ENCODE results near the gene PPFIA4. TPM values are rescaled to one million over a fixed set of nuclear protein-coding genes. Genes with fewer than 3 reads are reported as not detected.
A peak's percentile ranks its signal among the peaks of the same experiment; 100 is the strongest.

Gene PPFIA4
- total and polyA plus RNA-seq, 4 donors, result 11.5 to 51.0 (median 29.2) TPM

DNA sequence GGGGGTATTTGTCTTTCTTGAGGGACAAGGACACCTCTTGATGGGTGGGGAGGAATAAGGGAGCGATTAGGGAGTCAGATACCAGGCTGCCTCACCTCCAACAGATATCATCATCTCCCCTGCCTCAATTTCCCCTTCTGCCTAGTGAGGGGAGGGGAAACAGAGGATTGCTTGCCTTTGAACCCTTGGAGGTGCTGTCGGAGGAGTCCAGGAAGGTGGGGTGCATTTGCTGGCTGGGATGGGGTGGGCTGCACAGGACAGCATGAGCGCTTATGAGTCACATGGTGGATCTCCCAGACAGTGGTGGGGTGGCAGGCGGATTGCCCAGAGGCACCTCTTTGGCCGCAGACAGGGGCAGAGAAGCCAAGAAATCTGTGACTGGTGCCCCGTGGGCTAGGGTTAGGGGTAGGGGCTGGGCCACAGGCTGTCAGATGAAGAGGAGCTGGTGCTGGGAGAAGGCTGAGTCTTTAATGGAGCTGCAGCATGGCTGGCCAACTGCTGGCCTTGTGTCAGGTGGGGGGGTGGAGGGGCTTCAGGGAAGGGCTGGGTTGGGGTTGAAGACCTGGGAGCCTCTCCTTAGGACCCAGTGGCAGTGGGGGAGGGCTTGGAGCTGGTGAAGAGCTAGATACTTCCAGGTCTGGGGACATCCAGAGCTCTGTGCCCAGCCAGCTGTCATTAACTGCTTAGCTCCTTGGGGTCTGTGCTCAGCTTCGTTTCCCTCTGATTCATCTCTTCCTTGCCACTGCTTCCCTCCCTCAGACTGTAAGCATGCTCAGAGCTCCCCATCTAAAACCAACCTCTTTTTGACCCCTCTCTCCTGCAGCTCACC is 94.2 kb downstream of the PPFIA4 start:
- no peak overlapping the region for H3K27ac ChIP-seq (ENCODE audit: low read depth, low read length)
- peaks cover 17% of the 10 kb centered on the region for H3K27me3 ChIP-seq (ENCODE audit: control insufficient read depth, insufficient read depth, low read length)
- H3K4me3 ChIP-seq (ENCODE audit: low read depth, low read length), result no peak overlapping the region
- H3K36me3 ChIP-seq (ENCODE audit: control insufficient read depth, insufficient read depth, low read length), result no peaks in the 10 kb centered on the region
- peaks cover 20% of the 10 kb centered on the region for H3K4me1 ChIP-seq (ENCODE audit: control insufficient read depth, insufficient read depth, low read length)
- DNase-seq (ENCODE audit: low read depth in 4 of 6, low spot score in 6 of 6), result no peak
- H3K9me3 ChIP-seq (ENCODE audit: control insufficient read depth, insufficient read depth, low read length), result no peaks in the 10 kb centered on the region
- 76% methylated on average over 6 of the region's 7 CpGs for WGBS (ENCODE audit: insufficient coverage)

DNA sequence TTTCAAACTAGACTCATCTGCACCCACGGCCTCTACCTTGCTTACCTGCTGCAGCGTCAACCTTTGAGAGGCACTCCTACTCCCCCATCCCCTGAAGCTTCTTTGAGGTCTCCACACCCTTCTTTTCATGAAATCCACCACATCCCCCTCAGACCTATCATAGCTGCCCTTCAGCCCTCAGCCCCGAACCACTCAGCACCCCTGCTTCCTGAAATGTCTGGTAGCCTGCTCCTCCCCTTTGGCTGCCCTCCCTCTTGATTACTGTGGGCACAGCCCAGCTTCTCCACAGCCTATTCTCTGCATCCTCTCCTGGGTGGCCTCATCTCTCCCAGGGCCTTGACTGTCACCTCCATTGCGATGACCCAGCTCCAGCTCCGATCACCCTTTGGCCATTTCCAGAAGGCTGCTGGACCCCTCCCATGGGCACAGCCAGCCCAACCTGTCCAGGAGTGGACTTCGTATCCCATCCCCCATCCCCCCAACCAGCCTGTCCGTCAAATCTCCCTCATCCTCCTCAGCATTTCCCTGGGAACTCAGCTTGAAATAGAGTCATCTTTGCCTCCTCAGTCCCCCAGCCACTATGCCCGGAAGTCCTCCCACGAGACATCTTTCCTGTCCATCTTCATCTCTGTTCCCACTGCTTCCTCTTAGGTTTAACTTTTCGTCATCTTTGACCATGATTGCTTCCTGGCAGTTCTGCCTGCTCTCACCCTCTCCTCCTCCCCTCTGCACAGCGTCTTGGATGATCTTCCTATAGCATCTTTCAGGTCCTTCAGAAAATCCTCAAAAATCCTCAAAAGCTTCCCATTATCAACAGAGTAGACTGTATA is 95.1 kb downstream of the PPFIA4 start:
- DNase-seq (ENCODE audit: low read depth in 4 of 6, low spot score in 6 of 6), result no peak
- Histone ChIP-seq H3K27me3 (ENCODE audit: control insufficient read depth, insufficient read depth, low read length) (peaks cover 17% of the 10 kb centered on the region), H3K4me1 (ENCODE audit: control insufficient read depth, insufficient read depth, low read length) (peaks cover 29% of the 10 kb centered on the region), H3K27ac (ENCODE audit: low read depth, low read length) (no peak overlapping the region), H3K36me3 (ENCODE audit: control insufficient read depth, insufficient read depth, low read length) (no peaks in the 10 kb centered on the region), H3K4me3 (ENCODE audit: low read depth, low read length) (no peak overlapping the region), H3K9me3 (ENCODE audit: control insufficient read depth, insufficient read depth, low read length) (no peaks in the 10 kb centered on the region)
- WGBS (ENCODE audit: insufficient coverage), result 76% methylated on average over 10 of the region's 11 CpGs

DNA sequence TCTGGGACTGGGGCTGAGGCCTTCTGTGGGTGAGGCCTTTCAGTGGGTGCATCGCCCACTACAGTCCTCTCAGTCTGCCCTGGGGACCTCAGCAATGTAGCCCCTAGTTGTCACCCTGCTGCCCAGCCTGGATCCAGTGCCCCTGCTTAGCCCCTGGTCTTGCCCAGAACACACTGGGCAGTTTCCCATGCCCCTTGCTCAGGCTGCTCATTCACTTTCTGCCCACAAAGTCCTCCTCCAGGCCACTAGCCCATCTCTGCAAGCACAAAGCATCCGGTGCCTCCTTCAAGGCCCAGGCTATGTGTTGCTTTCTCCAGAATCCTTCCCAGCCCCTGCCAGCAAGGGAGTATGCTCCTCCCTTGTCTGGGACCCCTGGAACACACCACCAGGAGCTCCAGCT is 95.9 kb downstream of the PPFIA4 start:
- Histone ChIP-seq H3K4me1 (ENCODE audit: control insufficient read depth, insufficient read depth, low read length) (peaks cover 36% of the 10 kb centered on the region), H3K36me3 (ENCODE audit: control insufficient read depth, insufficient read depth, low read length) (no peaks in the 10 kb centered on the region), H3K27ac (ENCODE audit: low read depth, low read length) (no peak overlapping the region), H3K27me3 (ENCODE audit: control insufficient read depth, insufficient read depth, low read length) (peaks cover 17% of the 10 kb centered on the region), H3K9me3 (ENCODE audit: control insufficient read depth, insufficient read depth, low read length) (no peaks in the 10 kb centered on the region), H3K4me3 (ENCODE audit: low read depth, low read length) (no peak overlapping the region)
- DNase-seq (ENCODE audit: low read depth in 4 of 6, low spot score in 6 of 6), result no peak
- WGBS (ENCODE audit: insufficient coverage), result 89% methylated on average over 2 of the region's 2 CpGs

DNA sequence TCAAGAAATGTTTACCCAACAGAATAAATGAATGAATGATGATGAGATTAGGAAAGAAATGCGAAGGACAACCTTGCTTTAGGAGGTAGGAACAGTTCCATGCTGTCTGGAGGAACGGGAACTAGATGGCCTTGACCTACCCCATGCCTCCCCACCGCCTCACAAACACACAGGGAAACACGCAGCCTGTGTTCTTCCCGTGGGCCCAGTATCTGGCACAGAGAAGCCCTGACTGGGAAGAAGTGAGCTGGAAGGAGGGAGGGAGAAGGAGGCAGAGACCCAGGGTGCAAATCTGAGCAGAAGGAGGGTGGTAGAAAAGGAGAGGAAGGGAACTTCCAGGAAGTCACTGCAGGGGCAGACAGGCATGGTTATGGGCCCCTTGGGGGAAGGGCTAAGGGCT is 97.7 kb downstream of the PPFIA4 start:
- H3K4me1 ChIP-seq (ENCODE audit: control insufficient read depth, insufficient read depth, low read length), result peaks cover 43% of the 10 kb centered on the region
- H3K4me3 ChIP-seq (ENCODE audit: low read depth, low read length), result no peak overlapping the region
- no peaks in the 10 kb centered on the region for H3K36me3 ChIP-seq (ENCODE audit: control insufficient read depth, insufficient read depth, low read length)
- H3K27me3 ChIP-seq (ENCODE audit: control insufficient read depth, insufficient read depth, low read length), result peaks cover 8% of the 10 kb centered on the region
- no CpG with 5 or more reads among the region's 5 CpGs for WGBS (ENCODE audit: insufficient coverage)
- no peaks in the 10 kb centered on the region for H3K9me3 ChIP-seq (ENCODE audit: control insufficient read depth, insufficient read depth, low read length)
- DNase-seq (ENCODE audit: low read depth in 4 of 6, low spot score in 6 of 6), result no peak
- H3K27ac ChIP-seq (ENCODE audit: low read depth, low read length), result no peak overlapping the region

DNA sequence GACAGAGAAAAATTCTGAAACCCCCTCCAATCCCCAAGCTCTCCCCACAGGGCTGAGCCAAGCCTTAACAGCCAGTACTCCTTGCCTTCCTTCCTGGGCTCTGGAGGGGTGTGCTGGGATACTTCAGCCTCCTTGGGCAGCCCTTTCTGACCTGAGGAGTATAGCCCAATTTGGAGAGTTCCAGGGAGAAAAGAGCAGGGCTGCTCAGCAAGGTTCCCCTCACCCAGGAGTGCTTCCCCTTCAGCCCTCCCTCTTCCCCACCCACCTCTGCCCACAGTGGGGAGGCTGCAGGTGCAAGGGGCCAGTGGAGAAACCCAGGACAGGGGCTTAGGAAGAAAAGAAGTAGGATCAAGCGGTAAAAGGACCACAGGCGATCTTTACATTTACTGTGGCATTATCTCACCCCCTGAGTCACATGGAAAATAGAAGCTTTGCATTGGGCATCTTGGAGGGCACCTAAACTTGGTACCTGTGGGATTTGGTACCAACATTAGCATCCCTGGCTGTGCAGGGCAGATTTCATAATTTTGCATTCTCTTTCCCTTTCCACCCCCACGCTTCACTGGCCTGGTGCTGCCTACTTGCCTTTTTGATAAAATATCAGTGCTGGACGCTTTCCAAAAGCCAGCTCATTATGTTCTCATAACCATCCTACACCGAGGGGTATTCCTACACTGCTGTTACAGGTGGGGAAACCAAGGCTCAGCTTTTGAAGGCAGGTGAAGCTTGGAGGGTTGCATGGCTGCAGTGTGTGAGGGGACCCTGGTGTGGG is 98.4 kb downstream of the PPFIA4 start:
- DNase-seq (ENCODE audit: low read depth in 4 of 6, low spot score in 6 of 6), result no peak
- no peak overlapping the region for H3K27ac ChIP-seq (ENCODE audit: low read depth, low read length)
- peaks cover 7% of the 10 kb centered on the region for H3K27me3 ChIP-seq (ENCODE audit: control insufficient read depth, insufficient read depth, low read length)
- 86% methylated on average over 4 of the region's 5 CpGs for WGBS (ENCODE audit: insufficient coverage)
- no peak overlapping the region for H3K4me3 ChIP-seq (ENCODE audit: low read depth, low read length)
- peaks cover 51% of the 10 kb centered on the region for H3K4me1 ChIP-seq (ENCODE audit: control insufficient read depth, insufficient read depth, low read length)
- no peaks in the 10 kb centered on the region for H3K36me3 ChIP-seq (ENCODE audit: control insufficient read depth, insufficient read depth, low read length)
- H3K9me3 ChIP-seq (ENCODE audit: control insufficient read depth, insufficient read depth, low read length), result no peaks in the 10 kb centered on the region

DNA sequence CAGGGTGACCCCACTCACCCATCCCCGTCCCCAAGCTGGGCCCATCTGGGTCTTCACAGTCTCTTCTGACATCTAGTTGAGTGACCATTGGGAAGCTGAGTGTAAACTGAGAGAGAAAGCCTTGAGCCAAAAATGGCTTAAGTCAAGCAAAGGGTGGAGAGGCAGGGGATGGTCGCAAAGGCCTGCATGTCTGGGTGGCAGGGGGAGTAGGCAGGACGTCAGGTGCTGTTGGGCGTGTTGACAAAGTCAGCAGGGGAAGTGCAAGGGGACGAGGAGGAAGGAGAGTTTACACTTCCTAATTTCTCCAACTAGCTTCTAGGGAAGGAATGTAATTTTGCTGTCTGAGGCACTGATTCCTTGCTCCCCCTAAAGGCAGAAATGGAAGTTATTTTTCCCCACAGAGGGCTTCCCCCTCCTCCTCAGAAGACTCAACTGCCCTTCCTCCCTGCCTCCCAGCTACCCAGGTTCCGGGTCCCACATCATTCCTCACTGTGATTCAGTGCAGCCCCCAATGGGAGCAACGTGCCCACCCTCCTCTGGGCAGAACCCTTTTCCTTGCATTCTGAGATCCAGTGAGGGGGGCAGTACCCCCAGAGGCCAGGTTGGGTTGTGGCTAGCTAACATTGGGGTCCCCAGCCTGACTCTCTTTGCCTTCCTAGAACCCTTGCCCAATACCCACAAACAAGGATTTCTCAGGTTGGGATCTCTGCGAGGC is 100.0 kb downstream of the PPFIA4 start:
- peaks cover 7% of the 10 kb centered on the region for H3K27me3 ChIP-seq (ENCODE audit: control insufficient read depth, insufficient read depth, low read length)
- no peak overlapping the region for H3K4me3 ChIP-seq (ENCODE audit: low read depth, low read length)
- H3K27ac ChIP-seq (ENCODE audit: low read depth, low read length), result no peak overlapping the region
- H3K9me3 ChIP-seq (ENCODE audit: control insufficient read depth, insufficient read depth, low read length), result no peaks in the 10 kb centered on the region
- H3K36me3 ChIP-seq (ENCODE audit: control insufficient read depth, insufficient read depth, low read length), result peaks cover under 1% of the 10 kb centered on the region
- peak in 2 of 6 donors; percentile 63 to 75 for DNase-seq (ENCODE audit: low read depth in 4 of 6, low spot score in 6 of 6)
- 46% methylated on average over 3 of the region's 8 CpGs for WGBS (ENCODE audit: insufficient coverage)
- H3K4me1 ChIP-seq (ENCODE audit: control insufficient read depth, insufficient read depth, low read length), result peaks cover 58% of the 10 kb centered on the region

DNA sequence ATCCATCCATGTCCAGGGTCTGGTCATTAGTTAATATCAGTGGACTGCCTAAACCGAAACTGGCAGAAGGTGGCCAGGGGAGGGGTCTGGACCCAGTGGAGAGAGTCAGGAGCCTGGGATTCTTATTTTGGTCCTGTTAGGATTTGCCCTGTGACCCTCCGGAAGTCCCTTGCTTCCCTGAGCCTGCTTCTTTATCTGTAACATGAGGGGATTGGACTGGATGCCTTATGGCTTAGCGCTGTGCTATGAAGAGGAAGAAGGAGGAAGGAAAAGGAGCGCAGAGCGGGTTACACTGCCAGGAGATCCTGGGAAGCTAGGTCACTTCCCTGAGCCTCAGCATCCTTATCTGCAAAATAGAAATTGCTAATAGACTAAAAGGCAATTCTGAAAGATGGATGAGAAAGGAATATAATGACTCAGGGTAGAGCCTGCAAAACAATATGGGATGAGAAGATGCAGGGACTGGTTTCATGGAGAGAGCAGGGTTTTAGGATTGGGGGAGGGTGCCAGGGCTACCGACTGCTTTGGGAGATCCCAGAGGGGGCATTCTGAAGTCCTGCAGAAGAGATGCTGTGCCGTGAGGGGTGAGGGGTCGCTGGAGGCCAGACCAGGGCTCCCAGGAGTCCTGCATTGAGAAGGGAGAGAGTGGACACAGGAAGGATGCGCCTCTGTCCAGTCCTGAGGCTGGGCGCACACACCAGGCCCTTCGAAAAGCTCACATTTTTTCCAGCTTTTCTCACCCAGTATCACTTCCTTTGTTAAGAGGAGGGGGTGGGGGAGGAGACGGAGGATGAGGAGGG is 100.8 kb downstream of the PPFIA4 start:
- Histone ChIP-seq H3K9me3 (ENCODE audit: control insufficient read depth, insufficient read depth, low read length) (no peaks in the 10 kb centered on the region), H3K4me3 (ENCODE audit: low read depth, low read length) (peak overlapping the region; percentile 5), H3K36me3 (ENCODE audit: control insufficient read depth, insufficient read depth, low read length) (peaks cover 5% of the 10 kb centered on the region), H3K4me1 (ENCODE audit: control insufficient read depth, insufficient read depth, low read length) (peaks cover 64% of the 10 kb centered on the region), H3K27ac (ENCODE audit: low read depth, low read length) (no peak overlapping the region), H3K27me3 (ENCODE audit: control insufficient read depth, insufficient read depth, low read length) (peaks cover 7% of the 10 kb centered on the region)
- peak in 1 of 6 donors; percentile 83 for DNase-seq (ENCODE audit: low read depth in 4 of 6, low spot score in 6 of 6)
- 28% methylated on average over 8 of the region's 12 CpGs for WGBS (ENCODE audit: insufficient coverage)

DNA sequence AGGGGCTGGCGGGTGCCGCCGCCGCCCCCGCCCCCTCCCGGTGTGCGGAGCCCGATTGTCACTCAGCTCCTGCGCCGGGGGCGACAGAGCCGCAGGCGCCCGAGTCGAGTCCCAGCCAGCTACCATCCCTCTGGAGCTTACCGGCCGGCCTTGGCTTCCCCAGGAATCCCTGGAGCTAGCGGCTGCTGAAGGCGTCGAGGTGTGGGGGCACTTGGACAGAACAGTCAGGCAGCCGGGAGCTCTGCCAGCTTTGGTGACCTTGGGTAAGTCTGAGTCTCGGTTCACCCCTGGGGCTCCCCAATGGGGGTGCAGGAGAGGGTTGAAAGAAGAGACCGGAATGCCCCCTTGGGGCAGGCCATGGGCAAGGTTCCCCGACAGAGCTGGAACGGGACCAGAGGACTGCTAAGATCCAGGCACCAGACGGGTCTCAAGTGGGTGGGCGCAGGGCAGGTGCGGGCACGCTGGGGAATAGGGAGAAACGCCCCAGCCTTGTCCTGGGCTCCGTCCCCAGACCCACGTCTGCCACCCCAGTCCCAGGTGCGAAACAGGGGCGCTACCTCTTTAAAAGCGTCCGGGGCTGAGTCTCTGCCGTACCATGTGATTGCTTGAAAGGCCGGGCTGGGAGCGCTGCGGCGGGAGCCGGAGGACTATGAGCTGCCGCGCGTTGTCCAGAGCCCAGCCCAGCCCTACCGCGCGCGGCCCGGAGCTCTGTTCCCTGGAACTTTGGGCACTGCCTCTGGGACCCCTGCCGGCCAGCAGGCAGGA is 101.6 kb downstream of the PPFIA4 start, which contains the start of gene ADORA1:
Gene ADORA1, plus strand, starts transcription at position 61 of the 765 bp plus-strand sequence. CDS start 1,116 bp downstream, outside the sequence.
- H3K36me3 ChIP-seq (ENCODE audit: control insufficient read depth, insufficient read depth, low read length), result peaks cover 5% of the 10 kb centered on the region
- peak in 4 of 6 donors; percentile 52 to 91 (median 71) for DNase-seq (ENCODE audit: low read depth in 4 of 6, low spot score in 6 of 6)
- H3K9me3 ChIP-seq (ENCODE audit: control insufficient read depth, insufficient read depth, low read length), result no peaks in the 10 kb centered on the region
- peaks cover 7% of the 10 kb centered on the region for H3K27me3 ChIP-seq (ENCODE audit: control insufficient read depth, insufficient read depth, low read length)
- H3K4me1 ChIP-seq (ENCODE audit: control insufficient read depth, insufficient read depth, low read length), result peaks cover 64% of the 10 kb centered on the region
- under 1% methylated on average over 51 of the region's 51 CpGs for WGBS (ENCODE audit: insufficient coverage)
- H3K27ac ChIP-seq (ENCODE audit: low read depth, low read length), result no peak within 1 kb of the TSS
- H3K4me3 ChIP-seq (ENCODE audit: low read depth, low read length), result peak within 1 kb of the TSS; percentile 47
